Natural killer cell (primary cell): ENCODE results near the gene PLEKHG4. TPM values are rescaled to one million over a fixed set of nuclear protein-coding genes. Genes with fewer than 3 reads are reported as not detected.
A peak's percentile ranks its signal among the peaks of the same experiment; 100 is the strongest.

Source experiments
- ATAC-seq, 3 donors: fragments of 150-1000 bp in 2 of 3; fragments of 200-7000 bp in 1 of 3; cut with Tn5 transposase; 1 replicate in 1 of 3; 2 replicates in 2 of 3; pipeline ENCODE4 v1.10.0; 2021; ENCODE audit warnings: mild to moderate bottlenecking in 2 of 3, moderate library complexity in 2 of 3
- DNase-seq, 2 donors: peaks; one replicate each; pipeline versions ENCODE4 v3.0.0 to v3.0.0-alpha.2; 2013 to 2021; ENCODE audit warnings: mixed read lengths in 1 of 2
- H3K27ac ChIP-seq: one replicate; pipeline ENCODE4 v1.5.1; 2013; ENCODE audit warnings: mild to moderate bottlenecking, low read length
- H3K27me3 ChIP-seq: one replicate; pipeline ENCODE4 v1.6.1; 2013; ENCODE audit warnings: low read length; ENCODE audit not compliant: control insufficient read depth, insufficient read depth
- H3K36me3 ChIP-seq: one replicate; pipeline ENCODE4 v1.6.1; 2013; ENCODE audit warnings: low read length; ENCODE audit not compliant: control insufficient read depth, insufficient read depth
- H3K4me1 ChIP-seq: one replicate; pipeline ENCODE4 v1.6.1; 2013; ENCODE audit warnings: low read length; ENCODE audit not compliant: control insufficient read depth, insufficient read depth
- H3K4me3 ChIP-seq: one replicate; pipeline ENCODE4 v1.5.1; 2013; ENCODE audit warnings: low read length
- H3K9me3 ChIP-seq: one replicate; pipeline ENCODE4 v1.6.1; 2013; ENCODE audit warnings: low read length; ENCODE audit not compliant: control insufficient read depth, insufficient read depth
- H3K27ac Mint-ChIP-seq, 2 donors: one replicate each; pipeline ENCODE4 v1.8.0; 2022; ENCODE audit warnings: mild to moderate bottlenecking in 2 of 2, mixed read lengths in 2 of 2, moderate library complexity in 1 of 2
- H3K27me3 Mint-ChIP-seq, 2 donors: one replicate each; pipeline ENCODE4 v1.8.0; 2022; ENCODE audit warnings: low read depth in 2 of 2, mixed read lengths in 2 of 2
- H3K36me3 Mint-ChIP-seq: one replicate; pipeline ENCODE4 v1.8.0; 2022; ENCODE audit warnings: mixed read lengths
- H3K4me1 Mint-ChIP-seq, 2 donors: one replicate each; pipeline ENCODE4 v1.8.0; 2022; ENCODE audit warnings: mixed read lengths in 2 of 2
- H3K4me3 Mint-ChIP-seq: one replicate; pipeline ENCODE4 v1.8.0; 2022; ENCODE audit warnings: mild to moderate bottlenecking, moderate library complexity, mixed read lengths
- H3K9me3 Mint-ChIP-seq, 2 donors: one replicate each; pipeline ENCODE4 v1.8.0; 2022; ENCODE audit warnings: mixed read lengths in 2 of 2
- WGBS: methylation state at CpG from one replicate; pipeline ENCODE4 v1.1.7; 2013; ENCODE audit warnings: missing lambda C conversion rate; ENCODE audit not compliant: insufficient coverage; 5-methylcytosine and 5-hydroxymethylcytosine counted together
- intact Hi-C: fragments of 100-400 bp; cut with micrococcal nuclease; formaldehyde crosslinking; loops from one replicate; pipeline ENCODE4 v1.14.2; 2022
- total RNA-seq, 4 donors: library from RNA; stranded (reverse); fragments of 120-200 nt in 1 of 4; gene quantifications; one replicate each; pipeline versions ENCODE4 v1.2.3 to v1.2.4, GENCODE V29; 2013 to 2022
- TF ChIP-seq, protein P1 (sequence below): fragments of 200-600 bp; IDR thresholded peaks from one replicate; pipeline ENCODE4 v1.8.0; 2022; ENCODE audit warnings: antibody characterized with exemption

Gene PLEKHG4
- total RNA-seq, 3 donors from 2014 or later (not counting 1 experiment from before 2014, with no cell fraction given), result 6.8 to 14.7 (median 8.5) TPM

DNA sequence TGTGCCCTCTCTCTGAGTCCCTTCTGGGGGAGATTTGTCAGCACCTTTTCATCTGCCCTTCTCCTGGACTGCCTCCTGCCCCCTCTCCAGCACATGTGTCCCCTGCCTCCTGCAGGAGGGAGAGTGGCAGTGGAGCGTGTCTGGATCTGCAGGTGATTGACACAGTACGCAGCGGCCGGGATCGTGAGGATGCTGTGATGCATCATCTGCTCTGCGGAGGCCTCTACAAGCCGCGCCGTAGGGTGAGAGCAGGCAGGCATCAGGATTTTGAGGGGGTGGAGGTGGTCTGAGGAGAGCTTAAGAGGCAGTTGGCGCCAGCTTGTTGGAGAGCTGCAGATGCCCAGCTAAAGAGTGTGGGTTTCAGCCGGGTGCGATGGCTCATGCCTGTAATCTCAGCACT, 19.6 kb upstream of the PLEKHG4 start:
- no peaks in the 10 kb centered on the region for H3K4me1 Mint-ChIP-seq
- Histone ChIP-seq H3K4me3 (no peak overlapping the region), H3K9me3 (no peaks in the 10 kb centered on the region), H3K4me1 (no peaks in the 10 kb centered on the region), H3K27ac (no peak overlapping the region), H3K36me3 (no peaks in the 10 kb centered on the region), H3K27me3 (no peaks in the 10 kb centered on the region)
- no peaks in the 10 kb centered on the region for H3K36me3 Mint-ChIP-seq
- intact Hi-C loops, result no loop called here
- WGBS, result 96% methylated on average over 12 of the region's 12 CpGs
- ATAC-seq (no peak), DNase-seq (no peak)
- no peaks in the 10 kb centered on the region for H3K9me3 Mint-ChIP-seq
- H3K27ac Mint-ChIP-seq, result no peak overlapping the region
- TF ChIP-seq, protein P1, sequence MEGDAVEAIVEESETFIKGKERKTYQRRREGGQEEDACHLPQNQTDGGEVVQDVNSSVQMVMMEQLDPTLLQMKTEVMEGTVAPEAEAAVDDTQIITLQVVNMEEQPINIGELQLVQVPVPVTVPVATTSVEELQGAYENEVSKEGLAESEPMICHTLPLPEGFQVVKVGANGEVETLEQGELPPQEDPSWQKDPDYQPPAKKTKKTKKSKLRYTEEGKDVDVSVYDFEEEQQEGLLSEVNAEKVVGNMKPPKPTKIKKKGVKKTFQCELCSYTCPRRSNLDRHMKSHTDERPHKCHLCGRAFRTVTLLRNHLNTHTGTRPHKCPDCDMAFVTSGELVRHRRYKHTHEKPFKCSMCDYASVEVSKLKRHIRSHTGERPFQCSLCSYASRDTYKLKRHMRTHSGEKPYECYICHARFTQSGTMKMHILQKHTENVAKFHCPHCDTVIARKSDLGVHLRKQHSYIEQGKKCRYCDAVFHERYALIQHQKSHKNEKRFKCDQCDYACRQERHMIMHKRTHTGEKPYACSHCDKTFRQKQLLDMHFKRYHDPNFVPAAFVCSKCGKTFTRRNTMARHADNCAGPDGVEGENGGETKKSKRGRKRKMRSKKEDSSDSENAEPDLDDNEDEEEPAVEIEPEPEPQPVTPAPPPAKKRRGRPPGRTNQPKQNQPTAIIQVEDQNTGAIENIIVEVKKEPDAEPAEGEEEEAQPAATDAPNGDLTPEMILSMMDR, result no peak
- peaks cover 10 to 24% of the 10 kb centered on the region in 2 donors for H3K27me3 Mint-ChIP-seq
- no peak overlapping the region for H3K4me3 Mint-ChIP-seq

GRCh38 chr16:67260426-67261063, 18.8 kb upstream of the PLEKHG4 start:
- no peaks in the 10 kb centered on the region for H3K4me1 ChIP-seq
- H3K4me3 ChIP-seq, result no peak overlapping the region
- no peaks in the 10 kb centered on the region for H3K36me3 Mint-ChIP-seq
- H3K27ac ChIP-seq, result no peak overlapping the region
- ATAC-seq (no peak), DNase-seq (peak in 1 of 2 donors; percentile 48)
- 80% methylated on average over 4 of the region's 4 CpGs for WGBS
- H3K27me3 ChIP-seq, result no peaks in the 10 kb centered on the region
- H3K9me3 Mint-ChIP-seq, result no peaks in the 10 kb centered on the region
- peaks cover 10 to 24% of the 10 kb centered on the region in 2 donors for H3K27me3 Mint-ChIP-seq
- H3K4me1 Mint-ChIP-seq, result no peaks in the 10 kb centered on the region
- no peak overlapping the region for H3K4me3 Mint-ChIP-seq
- intact Hi-C loops, result no loop called here
- TF ChIP-seq, protein P1, result no peak
- H3K27ac Mint-ChIP-seq, result no peak overlapping the region
- H3K36me3 ChIP-seq, result no peaks in the 10 kb centered on the region
- no peaks in the 10 kb centered on the region for H3K9me3 ChIP-seq

DNA sequence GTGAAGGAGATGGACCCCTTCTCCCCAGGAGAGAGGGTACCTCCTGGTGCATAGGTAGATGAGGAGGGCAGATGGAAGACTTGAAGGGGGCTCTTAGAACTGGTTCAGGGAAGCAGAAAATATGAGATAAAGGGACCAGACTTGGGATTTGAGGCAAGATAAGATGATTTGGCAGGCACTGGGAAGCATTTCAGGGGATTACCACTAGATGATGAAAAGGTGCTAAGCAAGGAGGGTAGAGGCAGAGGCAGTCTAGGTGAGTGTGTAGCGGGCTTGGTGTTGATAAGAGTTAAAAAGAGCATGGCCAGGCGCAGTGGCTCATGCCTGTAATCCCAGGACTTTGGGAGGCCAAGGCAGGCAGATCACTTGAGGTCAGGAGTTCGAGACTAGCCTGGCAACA, 16.1 kb upstream of the PLEKHG4 start:
- Mint-ChIP-seq H3K9me3 (no peaks in the 10 kb centered on the region), H3K4me3 (no peak overlapping the region), H3K36me3 (no peaks in the 10 kb centered on the region), H3K27ac (no peak overlapping the region), H3K27me3 (peaks cover 7 to 24% of the 10 kb centered on the region in 2 donors), H3K4me1 (no peaks in the 10 kb centered on the region)
- Histone ChIP-seq H3K4me1 (no peaks in the 10 kb centered on the region), H3K27me3 (no peaks in the 10 kb centered on the region), H3K9me3 (no peaks in the 10 kb centered on the region), H3K4me3 (no peak overlapping the region), H3K36me3 (no peaks in the 10 kb centered on the region), H3K27ac (no peak overlapping the region)
- no peak for ATAC-seq
- WGBS, result 94% methylated on average over 3 of the region's 3 CpGs
- intact Hi-C loops, result no loop called here
- TF ChIP-seq, protein P1, result no peak
- no peak for DNase-seq

- H3K9me3 ChIP-seq, result no peaks in the 10 kb centered on the region
- intact Hi-C loops, result no loop called here
- H3K4me1 ChIP-seq, result no peaks in the 10 kb centered on the region
- ATAC-seq (no peak), DNase-seq (no peak)
- 89% methylated on average over 9 of the region's 9 CpGs for WGBS
- Mint-ChIP-seq H3K27me3 (peaks cover 7 to 24% of the 10 kb centered on the region in 2 donors), H3K27ac (no peak overlapping the region), H3K9me3 (no peaks in the 10 kb centered on the region), H3K4me1 (no peaks in the 10 kb centered on the region), H3K4me3 (no peak overlapping the region), H3K36me3 (no peaks in the 10 kb centered on the region)
- H3K36me3 ChIP-seq, result no peaks in the 10 kb centered on the region
- H3K27me3 ChIP-seq, result no peaks in the 10 kb centered on the region
- TF ChIP-seq, protein P1, result no peak
- no peak overlapping the region for H3K4me3 ChIP-seq
- H3K27ac ChIP-seq, result no peak overlapping the region
These were observed 15.1 kb upstream of the PLEKHG4 start for GRCh38 chr16:67264277-67264676.
